GM19351 (cell line): ENCODE results near the gene TAS1R2.
"Not testable (repeated sequence)": the region's sequence is repeated elsewhere in the genome, so short reads cannot be mapped to it uniquely, and the experiment has no call there.

Experiments
- ATAC-seq: cut with Tn5 transposase; IDR thresholded peaks from one replicate; pipeline ENCODE4 v1.9.1; 2021; ENCODE audit warnings: mild to moderate bottlenecking, moderate library complexity; ENCODE audit not compliant: unreplicated experiment

The TAS1R2 gene

GRCh38 chr1:18869847-18870594, 10.6 kb upstream of the TAS1R2 start:
- no peak for ATAC-seq

- ATAC-seq, result no peak
Measured at GRCh38 chr1:18868801-18869424, 9.5 kb upstream of the TAS1R2 start.

GRCh38 chr1:18868354-18868753, 8.9 kb upstream of the TAS1R2 start:
- ATAC-seq, result no peak

- ATAC-seq, result no peak
Measured at GRCh38 chr1:18866846-18867245, 7.4 kb upstream of the TAS1R2 start.

GRCh38 chr1:18866314-18866713, 6.9 kb upstream of the TAS1R2 start:
- no peak for ATAC-seq

- ATAC-seq, result no peak
Measured at GRCh38 chr1:18865176-18865575, 5.7 kb upstream of the TAS1R2 start.

GRCh38 chr1:18861590-18861989, 2.1 kb upstream of the TAS1R2 start:
- ATAC-seq, result no peak

- ATAC-seq, result no peak
Measured at GRCh38 chr1:18861082-18861481, 1.6 kb upstream of the TAS1R2 start.

GRCh38 chr1:18858070-18858688, 1.3 kb downstream of the TAS1R2 start:
- no peak for ATAC-seq

GRCh38 chr1:18856435-18856834, 3.0 kb downstream of the TAS1R2 start:
- ATAC-seq, result no peak

- no peak for ATAC-seq
Measured at GRCh38 chr1:18855573-18855972, 3.9 kb downstream of the TAS1R2 start.

GRCh38 chr1:18854331-18855025, 5.0 kb downstream of the TAS1R2 start:
- no peak for ATAC-seq

GRCh38 chr1:18852501-18852900, 7.0 kb downstream of the TAS1R2 start:
- ATAC-seq, result no peak

- no peak for ATAC-seq
Measured at GRCh38 chr1:18849261-18849711, 10.2 kb downstream of the TAS1R2 start.

- ATAC-seq, result not testable (repeated sequence)
Measured at GRCh38 chr1:18847723-18848122, 11.7 kb downstream of the TAS1R2 start.

GRCh38 chr1:18840145-18840544, 19.3 kb downstream of the TAS1R2 start:
- ATAC-seq, result no peak

- ATAC-seq, result no peak
Measured at GRCh38 chr1:18836654-18837053, 22.8 kb downstream of the TAS1R2 start.

GRCh38 chr1:18832319-18832718, 27.1 kb downstream of the TAS1R2 start:
- ATAC-seq, result not testable (repeated sequence)

- ATAC-seq, result no peak
Measured at GRCh38 chr1:18831656-18832055, 27.8 kb downstream of the TAS1R2 start.

- ATAC-seq, result no peak
Measured at GRCh38 chr1:18830596-18830995, 28.9 kb downstream of the TAS1R2 start.

- ATAC-seq, result no peak
Measured at GRCh38 chr1:18829671-18830070, 29.8 kb downstream of the TAS1R2 start.
